Lung (tissue), 12 donors: ENCODE results near the gene SPATC1L. TPM values are rescaled to one million over a fixed set of nuclear protein-coding genes. Genes with fewer than 3 reads are reported as not detected.
A peak's percentile ranks its signal among the peaks of the same experiment; 100 is the strongest.

Experiments used
- ATAC-seq: fragments of 200-7000 bp; cut with Tn5 transposase; one replicate; pipeline ENCODE4 v1.9.1; 2020; ENCODE audit warnings: moderate number of reproducible peaks; ENCODE audit not compliant: insufficient read depth, low FRiP score
- DNase-seq, 3 donors: peaks; one replicate each; pipeline ENCODE4 v3.0.0-alpha.2; 2013 to 2017
- H3K27ac ChIP-seq, 2 donors: one replicate each; pipeline ENCODE4 v1.5.1; 2013; ENCODE audit warnings: mild to moderate bottlenecking in 2 of 2, moderate library complexity in 2 of 2, control low read depth in 1 of 2, inconsistent platforms in 1 of 2, low read depth in 1 of 2, low read length in 1 of 2
- H3K27me3 ChIP-seq, 3 donors: one replicate each; pipeline ENCODE4 v1.5.1; 2013; ENCODE audit warnings: low read length in 2 of 3; ENCODE audit not compliant: control insufficient read depth in 3 of 3, insufficient read depth in 3 of 3
- H3K36me3 ChIP-seq, 4 donors: one replicate each; pipeline ENCODE4 v1.5.1; 2013; ENCODE audit warnings: low read length in 4 of 4, mild to moderate bottlenecking in 1 of 4, moderate library complexity in 1 of 4; ENCODE audit not compliant: control insufficient read depth in 4 of 4, insufficient read depth in 4 of 4
- H3K4me1 ChIP-seq, 5 donors: one replicate each; pipeline ENCODE4 v1.5.1; 2013; ENCODE audit warnings: low read length in 5 of 5, mild to moderate bottlenecking in 2 of 5, moderate library complexity in 1 of 5; ENCODE audit not compliant: control insufficient read depth in 5 of 5, insufficient read depth in 5 of 5
- H3K4me3 ChIP-seq: one replicate; pipeline ENCODE4 v1.5.1; 2013; ENCODE audit warnings: mild to moderate bottlenecking, control low read depth, moderate library complexity
- H3K9ac ChIP-seq, 2 donors: one replicate each; pipeline ENCODE4 v1.5.1; 2013; ENCODE audit warnings: low read length in 2 of 2, control low read depth in 1 of 2; ENCODE audit not compliant: insufficient read depth in 1 of 2
- H3K9me3 ChIP-seq, 4 donors: one replicate each; pipeline ENCODE4 v1.5.1; 2013; ENCODE audit warnings: low read length in 3 of 4, mild to moderate bottlenecking in 1 of 4, moderate library complexity in 1 of 4; ENCODE audit not compliant: control insufficient read depth in 4 of 4, insufficient read depth in 3 of 4
- CTCF ChIP-seq: IDR thresholded peaks from 2 replicates; pipeline ENCODE4 v1.5.1; 2012; ENCODE audit warnings: mild to moderate bottlenecking; ENCODE audit errors: control extremely low read depth, extremely low read depth
- WGBS, 2 donors: extraction: QIAGEN DNeasy Blood & Tissue Kit; methylation state at CpG; one replicate each; pipeline ENCODE4 v1.1.7; 2013; 5-methylcytosine and 5-hydroxymethylcytosine counted together
- polyA plus RNA-seq, 2 donors: library from polyadenylated mRNA; stranded (reverse); fragments of 200-250 nt; gene quantifications; one replicate each; pipeline ENCODE4 v1.2.1, GENCODE V29; 2013
- total RNA-seq, 2 donors: library from RNA; depleted of rRNA in 1 of 2; stranded (reverse); fragments of >200 nt in 1 of 2; gene quantifications; one replicate each; pipeline ENCODE4 v1.2.1, GENCODE V29; 2014 to 2021
- donor health status: control.
- donor health status: control.
- donor health status: Bipolar disorder and iron deficiency.
- donor health status: healthy.
- donor health status: DM: yes; HTN: yes; CAD: no.

Gene SPATC1L
- total and polyA plus RNA-seq, 4 donors: 6.6 to 15.6 (median 11.0) TPM

- Histone ChIP-seq H3K4me1 (peaks cover 0 to 6% (median 0%) of the 10 kb centered on the region in 5 donors), H3K27ac (no peak overlapping the region), H3K4me3 (no peak overlapping the region), H3K9me3 (peaks cover 0 to 3% (median 0%) of the 10 kb centered on the region in 4 donors), H3K9ac (no peak overlapping the region), H3K27me3 (peaks cover 0 to 5% (median 0%) of the 10 kb centered on the region in 3 donors), H3K36me3 (no peaks in the 10 kb centered on the region)
- no peak for ATAC-seq
- peak in 1 of 3 donors; percentile 28 for DNase-seq
- no peak for TF ChIP-seq CTCF
- 75 to 88% methylated on average over 22 of the region's 22 CpGs for WGBS, 2 donors
Observed at GRCh38 chr21:46136739-46137349, 47.4 kb downstream of the SPATC1L start.

GRCh38 chr21:46135782-46136395, 48.4 kb downstream of the SPATC1L start:
- no peak overlapping the region for H3K27ac ChIP-seq
- no peak for ATAC-seq
- WGBS, 2 donors: 63 to 78% methylated on average over 4 to 7 of the region's 7 CpGs
- no peak for DNase-seq
- peaks cover 0 to 4% (median 0%) of the 10 kb centered on the region in 3 donors for H3K27me3 ChIP-seq
- peaks cover 0 to 3% (median 0%) of the 10 kb centered on the region in 4 donors for H3K9me3 ChIP-seq
- TF ChIP-seq CTCF: no peak
- no peaks in the 10 kb centered on the region for H3K36me3 ChIP-seq
- H3K4me1 ChIP-seq: peaks cover 0 to 6% (median 0%) of the 10 kb centered on the region in 5 donors
- no peak overlapping the region for H3K4me3 ChIP-seq
- no peak overlapping the region for H3K9ac ChIP-seq

GRCh38 chr21:46131838-46132651, 52.2 kb downstream of the SPATC1L start:
- Histone ChIP-seq H3K27me3 (no peaks in the 10 kb centered on the region), H3K4me3 (no peak overlapping the region), H3K9me3 (no peaks in the 10 kb centered on the region), H3K4me1 (peaks cover 0 to 6% (median 0%) of the 10 kb centered on the region in 5 donors), H3K9ac (no peak overlapping the region), H3K36me3 (peaks cover 0 to 9% (median 0%) of the 10 kb centered on the region in 4 donors), H3K27ac (no peak overlapping the region)
- DNase-seq (no peak), ATAC-seq (peak; percentile 7)
- TF ChIP-seq CTCF: no peak
- WGBS, 2 donors: 95 to 96% methylated on average over 85 of the region's 85 CpGs
